ENCODE measurements around the gene ZKSCAN4.

Gene ZKSCAN4

GRCh38 chr6:28248916-28249315 lies 3.2 kb downstream of the ZKSCAN4 start:
- DNase-seq (ENCODE audit: low spot score) = no peak

DNA sequence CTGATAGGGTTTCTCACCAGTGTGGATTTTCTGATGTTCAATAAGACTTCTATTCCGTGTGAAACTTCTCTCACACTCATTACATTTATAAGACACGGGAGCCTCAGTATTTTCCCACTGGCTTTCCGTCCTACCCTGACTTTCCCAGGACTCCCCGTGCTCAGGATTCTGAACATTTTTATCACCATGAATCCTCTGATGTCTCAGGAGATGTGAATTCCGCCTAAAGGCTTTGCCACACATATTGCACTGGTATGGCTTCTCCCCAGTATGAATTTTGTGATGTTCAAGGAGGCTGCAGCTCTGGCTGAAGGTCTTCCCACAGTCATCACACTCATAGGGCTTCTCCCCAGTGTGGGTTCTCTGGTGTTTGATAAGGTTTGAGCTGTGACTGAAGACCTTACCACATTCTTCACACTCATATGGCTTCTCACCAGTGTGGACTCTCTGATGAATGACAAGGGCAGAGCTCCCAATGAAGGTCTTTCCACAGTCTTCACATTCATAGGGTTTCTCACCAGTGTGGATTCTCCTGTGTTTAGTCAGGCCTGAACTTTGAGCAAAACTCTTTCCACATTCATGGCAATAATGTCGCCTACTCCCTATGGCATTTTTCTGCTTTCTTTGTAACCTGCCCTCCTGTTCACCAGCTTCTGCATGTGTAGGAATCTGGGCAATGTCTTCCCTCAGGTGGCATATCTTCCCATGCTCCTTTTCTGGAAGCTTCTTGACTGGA lies 6.7 kb downstream of the ZKSCAN4 start:
- DNase-seq (ENCODE audit: low spot score) = no peak

DNA sequence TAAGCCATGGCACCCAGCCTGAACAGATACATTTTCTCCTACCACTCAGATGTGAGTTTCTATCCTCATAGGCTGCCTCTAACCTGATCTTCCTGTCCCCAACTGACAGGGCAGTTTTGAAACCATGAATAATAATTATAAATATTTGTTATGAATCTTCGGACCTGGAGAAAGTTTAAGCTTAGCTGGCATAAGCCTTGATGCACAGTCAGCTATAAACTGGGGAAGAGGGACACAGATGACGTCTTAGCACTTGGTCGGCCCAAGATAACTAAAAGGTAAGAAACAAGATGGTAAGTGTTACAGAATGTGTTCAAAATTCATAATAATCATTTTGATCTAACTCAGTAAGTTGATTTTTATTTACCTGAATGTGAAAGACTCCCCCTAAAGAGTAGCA lies 8.1 kb downstream of the ZKSCAN4 start:
- no peak for DNase-seq (ENCODE audit: low spot score)

GRCh38 chr6:28240471-28240870 lies 11.6 kb downstream of the ZKSCAN4 start:
- no peak for DNase-seq (ENCODE audit: low spot score)

DNA sequence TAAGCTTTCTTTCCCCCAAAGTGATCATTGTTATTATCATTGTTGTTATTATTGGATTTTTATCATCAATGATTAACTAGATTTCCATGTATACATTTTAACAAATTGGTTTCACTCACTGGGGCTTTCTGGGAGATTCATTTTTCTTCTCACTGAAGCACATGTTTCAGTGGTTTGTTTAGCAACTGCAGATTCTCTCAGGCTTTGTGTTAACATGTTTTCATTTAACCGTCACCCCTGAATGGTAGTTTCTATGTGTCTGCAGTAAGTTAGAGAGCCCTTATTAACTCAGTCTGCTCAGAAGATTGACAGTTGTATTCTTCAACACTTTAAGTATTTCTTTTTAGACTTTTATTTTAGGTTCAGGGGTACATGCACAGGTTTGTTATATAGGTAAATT lies 12.4 kb downstream of the ZKSCAN4 start:
- DNase-seq (ENCODE audit: low spot score) = no peak

- DNase-seq (ENCODE audit: low spot score) = no peak
Measured at GRCh38 chr6:28235912-28236452, 16.1 kb downstream of the ZKSCAN4 start.

DNA sequence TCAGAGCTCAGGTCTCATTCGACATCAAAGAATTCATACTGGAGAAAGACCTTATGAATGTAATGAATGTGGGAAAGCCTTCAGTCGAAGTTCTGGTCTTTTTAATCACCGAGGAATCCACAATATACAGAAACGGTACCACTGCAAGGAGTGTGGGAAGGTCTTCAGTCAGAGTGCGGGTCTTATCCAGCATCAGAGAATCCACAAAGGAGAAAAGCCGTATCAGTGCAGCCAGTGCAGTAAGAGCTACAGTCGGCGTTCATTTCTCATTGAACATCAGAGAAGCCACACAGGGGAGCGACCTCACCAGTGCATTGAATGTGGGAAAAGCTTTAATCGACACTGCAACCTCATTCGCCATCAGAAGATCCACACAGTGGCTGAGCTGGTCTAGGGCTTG lies 19.3 kb downstream of the ZKSCAN4 start:
- no peak for DNase-seq (ENCODE audit: low spot score)

DNA sequence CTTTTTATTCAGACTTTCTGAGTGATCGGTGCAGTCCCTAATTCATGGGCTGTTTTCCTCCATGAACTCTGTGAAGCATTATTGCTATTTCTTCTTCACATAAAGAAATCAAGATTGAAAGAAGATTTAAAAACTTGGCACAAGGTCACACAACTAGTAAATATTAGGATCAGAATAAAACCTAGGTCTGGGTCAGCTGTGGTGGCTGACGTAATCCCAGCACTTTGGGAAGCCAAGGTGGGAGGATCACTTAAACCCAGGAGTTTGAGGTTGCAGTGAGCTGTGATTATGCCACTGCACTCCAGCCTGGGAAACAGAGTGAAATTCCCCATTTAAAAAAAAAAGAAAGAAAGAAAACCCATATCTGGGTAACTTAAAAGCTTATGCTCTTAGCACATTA lies 25.6 kb downstream of the ZKSCAN4 start:
- DNase-seq (ENCODE audit: low spot score) = no peak

DNA sequence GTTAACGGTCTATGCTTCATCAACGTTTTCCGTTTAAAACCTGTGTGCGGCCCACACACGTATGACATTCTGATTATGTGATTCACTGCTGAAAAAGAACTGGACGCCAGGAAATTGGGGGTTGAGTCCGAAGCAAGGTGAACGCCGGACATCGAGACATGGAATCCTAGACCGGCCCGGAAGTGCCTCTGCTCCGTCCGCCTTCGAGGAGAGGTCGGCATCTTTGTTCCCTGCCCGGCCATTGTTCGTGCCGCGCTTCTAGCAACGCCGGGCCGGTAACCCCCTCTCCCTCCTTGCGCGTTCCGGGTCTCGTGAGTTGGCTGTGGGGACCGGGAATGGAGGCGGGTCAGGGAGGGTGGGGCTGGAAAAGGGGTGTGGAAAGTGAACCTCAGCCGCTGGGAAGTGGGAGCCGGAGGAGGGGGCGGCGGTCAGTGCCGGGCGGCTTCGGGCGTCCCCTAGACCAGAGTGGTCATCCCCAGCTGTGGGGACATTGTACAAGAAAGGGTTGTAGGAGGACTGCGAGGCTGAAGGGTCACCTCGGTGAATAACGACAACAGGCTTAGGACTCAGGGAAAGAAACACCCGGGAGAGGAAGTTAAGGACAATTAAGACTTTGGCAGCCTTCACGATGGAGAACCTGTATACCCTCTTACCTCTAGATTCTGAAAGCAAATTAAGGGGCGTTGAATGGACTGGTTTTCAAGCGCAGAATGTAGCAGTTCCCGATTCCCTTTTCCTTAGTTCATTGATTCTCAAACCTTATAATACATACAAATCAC lies 26.8 kb downstream of the ZKSCAN4 start, which contains the start of gene ZSCAN9:
TSS of gene ZSCAN9 (plus strand) at position 220 of the 779 bp plus-strand sequence. CDS start 1,810 bp downstream, outside the sequence.
- DNase-seq (ENCODE audit: low spot score) = peak; percentile 85

DNA sequence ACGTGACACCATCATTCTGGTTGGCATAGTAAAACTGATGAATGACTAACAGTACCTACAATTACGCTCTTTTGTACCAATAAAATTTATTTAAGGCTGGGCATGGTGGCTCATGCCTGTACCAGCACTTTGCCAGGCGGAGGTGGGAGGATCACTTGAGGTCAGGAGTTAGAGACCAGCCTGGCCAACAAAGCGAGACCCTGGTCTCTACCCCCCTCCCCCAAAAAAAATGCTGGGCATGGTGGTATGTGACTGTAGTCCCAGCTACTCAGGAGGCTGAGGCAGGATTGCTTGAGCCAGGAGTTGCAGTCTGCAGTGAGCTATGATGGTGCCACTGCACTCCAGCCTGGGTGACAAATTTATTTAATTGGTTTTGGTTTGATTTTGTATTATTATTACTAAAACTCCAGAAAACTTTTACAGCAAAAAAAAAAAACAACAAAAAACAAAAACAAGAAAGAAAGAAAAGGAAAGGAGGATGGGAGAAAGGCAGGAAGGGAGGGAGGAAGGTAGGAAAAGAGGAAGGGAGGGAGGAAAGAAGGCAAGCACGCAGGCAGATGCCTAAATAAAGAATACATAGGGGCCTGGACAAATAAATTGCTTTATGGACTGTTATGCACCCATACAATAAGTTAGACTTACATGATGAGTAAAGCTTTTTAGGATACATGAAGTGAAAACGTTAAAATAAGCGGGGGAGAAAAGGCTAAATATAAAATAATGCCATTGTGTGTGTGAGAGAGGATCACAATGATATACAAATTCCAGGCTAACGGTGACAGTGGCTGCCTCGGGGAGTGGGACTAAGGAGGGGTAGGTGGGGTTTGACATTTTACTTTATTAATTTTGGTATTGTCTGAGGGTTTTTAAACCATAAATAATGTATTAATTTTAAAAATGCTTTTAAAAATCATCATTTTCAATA lies 27.7 kb downstream of the ZKSCAN4 start:
- DNase-seq (ENCODE audit: low spot score) = no peak

GRCh38 chr6:28220257-28221133 lies 31.6 kb downstream of the ZKSCAN4 start:
- no peak for DNase-seq (ENCODE audit: low spot score)

- DNase-seq (ENCODE audit: low spot score) = peak; percentile 73
Measured at GRCh38 chr6:28218312-28219248, 33.5 kb downstream of the ZKSCAN4 start.

DNA sequence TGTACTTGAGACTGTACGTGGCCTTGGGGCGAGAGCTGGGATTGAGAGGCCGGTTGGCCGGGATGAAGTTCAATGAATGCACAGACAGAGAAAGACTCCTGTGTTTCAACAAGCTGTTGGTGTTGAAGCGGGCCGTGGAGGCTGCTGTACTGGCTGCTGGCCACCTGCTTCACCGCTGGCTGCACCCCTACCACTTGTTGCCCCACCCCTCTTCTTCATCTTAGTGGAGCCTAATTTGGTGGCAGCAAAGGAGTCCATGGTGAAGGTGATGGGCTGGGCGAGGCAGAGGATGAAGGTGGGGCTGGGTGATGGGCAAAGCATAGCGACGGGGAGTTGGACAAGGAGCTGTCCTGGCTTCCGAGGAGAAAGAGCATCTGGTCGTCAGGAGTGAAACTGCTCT lies 34.2 kb downstream of the ZKSCAN4 start:
- DNase-seq (ENCODE audit: low spot score) = no peak

- DNase-seq (ENCODE audit: low spot score) = no peak
Measured at GRCh38 chr6:28215425-28215824, 36.6 kb downstream of the ZKSCAN4 start.

DNA sequence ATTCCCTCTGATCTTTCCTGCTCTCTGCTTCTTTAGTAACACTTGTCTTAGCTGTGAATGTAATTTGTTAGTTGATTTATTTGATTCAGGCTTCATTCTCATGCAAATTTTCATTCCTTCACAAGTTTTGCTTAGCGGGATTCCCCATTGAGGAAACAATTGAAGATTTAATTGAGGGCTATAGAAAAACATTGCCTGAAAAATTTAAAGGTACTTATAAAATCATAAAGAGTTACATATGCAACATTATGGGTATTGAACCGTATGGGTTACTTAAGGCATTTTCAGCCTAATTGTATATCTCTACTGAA lies 38.9 kb downstream of the ZKSCAN4 start:
- DNase-seq (ENCODE audit: low spot score) = no peak

DNA sequence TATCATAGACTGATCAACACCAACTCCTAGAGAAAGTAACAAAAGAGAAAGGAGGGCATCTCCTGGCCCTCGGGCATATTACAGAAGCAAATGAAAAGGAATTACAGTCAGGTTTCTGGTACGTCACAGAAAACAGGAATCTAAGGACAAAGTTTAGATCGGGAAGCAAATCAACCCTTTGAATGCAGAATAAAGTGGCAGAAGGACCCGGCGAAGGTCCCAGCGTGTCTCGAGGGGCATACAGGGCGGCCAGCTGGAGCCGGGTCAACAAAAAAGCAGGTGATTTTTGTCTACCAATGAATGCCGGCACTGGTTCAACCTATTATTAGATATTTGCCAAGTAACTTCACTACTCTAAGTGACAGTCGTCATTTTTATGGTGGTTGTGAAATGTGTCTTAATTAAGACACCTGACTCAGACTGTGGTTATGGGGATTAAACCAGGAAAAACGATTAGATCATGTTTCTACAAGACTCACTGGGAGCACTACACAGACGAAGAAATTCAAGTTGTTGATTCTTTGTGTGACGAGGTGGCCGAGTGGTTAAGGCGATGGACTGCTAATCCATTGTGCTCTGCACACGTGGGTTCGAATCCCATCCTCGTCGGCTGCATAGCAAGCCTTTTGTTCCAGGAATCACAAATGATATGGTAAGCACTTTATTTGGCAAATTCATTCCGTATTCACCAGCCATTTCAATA lies 39.4 kb downstream of the ZKSCAN4 start:
- DNase-seq (ENCODE audit: low spot score) = peak; percentile 72

DNA sequence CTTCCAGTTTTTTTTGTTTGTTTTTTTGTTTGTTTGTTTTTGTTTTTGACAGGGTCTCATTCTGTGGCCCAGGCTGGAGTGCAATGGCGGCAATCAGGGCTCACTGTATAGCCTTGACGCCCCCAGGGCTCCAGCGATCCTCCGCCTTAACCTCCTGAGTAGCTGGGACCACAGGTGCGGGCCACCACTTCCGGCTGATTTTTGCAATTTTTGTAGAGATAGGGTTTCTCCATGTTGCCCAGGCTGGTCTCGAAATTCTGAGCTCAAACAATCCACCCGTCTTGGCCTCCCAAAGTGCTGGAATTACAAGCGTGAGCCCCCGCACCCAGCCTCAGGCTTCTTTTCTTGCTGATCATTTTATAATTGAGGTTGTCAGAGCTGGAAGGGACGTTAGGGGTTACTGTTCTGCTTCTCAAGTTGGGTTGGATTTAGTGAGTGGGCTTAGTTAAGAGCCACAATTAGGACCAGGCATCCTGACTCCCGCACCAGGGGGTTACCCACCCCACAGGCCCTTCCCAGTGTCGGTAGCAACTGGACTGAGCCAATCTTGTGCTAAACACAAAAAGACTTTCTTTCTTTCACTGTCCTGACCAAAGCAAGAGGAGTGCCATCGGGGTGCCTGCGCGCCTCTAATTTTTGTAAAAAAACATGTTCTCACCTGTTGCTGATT lies 40.1 kb downstream of the ZKSCAN4 start:
- no peak for DNase-seq (ENCODE audit: low spot score)

- DNase-seq (ENCODE audit: low spot score) = no peak
Measured at GRCh38 chr6:28209753-28210535, 42.1 kb downstream of the ZKSCAN4 start.
